ENCODE data around the gene PRKCE. TPM values are rescaled to one million over a fixed set of nuclear protein-coding genes. Genes with fewer than 3 reads are reported as not detected.
A peak's percentile ranks its signal among the peaks of the same experiment; 100 is the strongest.

Gene PRKCE
- total RNA-seq, 3 donors from 2014 or later (not counting 1 experiment from before 2014, with no cell fraction given) = 35.2 to 42.1 (median 38.6) TPM

- no peak overlapping the region for H3K27ac Mint-ChIP-seq
- Histone ChIP-seq H3K27ac (ENCODE audit: low read length) (no peak overlapping the region), H3K36me3 (ENCODE audit: control insufficient read depth, insufficient read depth, low read length) (peaks cover 8% of the 10 kb centered on the region), H3K9me3 (ENCODE audit: control insufficient read depth, insufficient read depth, low read length) (no peaks in the 10 kb centered on the region), H3K4me3 (ENCODE audit: low read length) (no peak overlapping the region), H3K27me3 (ENCODE audit: control insufficient read depth, insufficient read depth, low read length) (no peaks in the 10 kb centered on the region), H3K4me1 (ENCODE audit: control insufficient read depth, insufficient read depth, low read length) (no peaks in the 10 kb centered on the region)
- intact Hi-C loops (cut with micrococcal nuclease) = no loop called here
- no peak for ATAC-seq
- peaks cover 18 to 26% of the 10 kb centered on the region in 2 donors for H3K4me1 Mint-ChIP-seq
- no peak overlapping the region for H3K4me3 Mint-ChIP-seq
- no peak for TF ChIP-seq CTCF (IDR thresholded peaks at IDR 0.05)
- no peaks in the 10 kb centered on the region for H3K9me3 Mint-ChIP-seq
- WGBS (ENCODE audit: insufficient coverage) = no CpG with 5 or more reads among the region's 1 CpG
- DNase-seq = no peak
- no peaks in the 10 kb centered on the region for H3K27me3 Mint-ChIP-seq (ENCODE audit: low read depth in 2 of 2)
- no peaks in the 10 kb centered on the region for H3K36me3 Mint-ChIP-seq
Observed at GRCh38 chr2:45607701-45608100, 43.8 kb upstream of the PRKCE start.

DNA sequence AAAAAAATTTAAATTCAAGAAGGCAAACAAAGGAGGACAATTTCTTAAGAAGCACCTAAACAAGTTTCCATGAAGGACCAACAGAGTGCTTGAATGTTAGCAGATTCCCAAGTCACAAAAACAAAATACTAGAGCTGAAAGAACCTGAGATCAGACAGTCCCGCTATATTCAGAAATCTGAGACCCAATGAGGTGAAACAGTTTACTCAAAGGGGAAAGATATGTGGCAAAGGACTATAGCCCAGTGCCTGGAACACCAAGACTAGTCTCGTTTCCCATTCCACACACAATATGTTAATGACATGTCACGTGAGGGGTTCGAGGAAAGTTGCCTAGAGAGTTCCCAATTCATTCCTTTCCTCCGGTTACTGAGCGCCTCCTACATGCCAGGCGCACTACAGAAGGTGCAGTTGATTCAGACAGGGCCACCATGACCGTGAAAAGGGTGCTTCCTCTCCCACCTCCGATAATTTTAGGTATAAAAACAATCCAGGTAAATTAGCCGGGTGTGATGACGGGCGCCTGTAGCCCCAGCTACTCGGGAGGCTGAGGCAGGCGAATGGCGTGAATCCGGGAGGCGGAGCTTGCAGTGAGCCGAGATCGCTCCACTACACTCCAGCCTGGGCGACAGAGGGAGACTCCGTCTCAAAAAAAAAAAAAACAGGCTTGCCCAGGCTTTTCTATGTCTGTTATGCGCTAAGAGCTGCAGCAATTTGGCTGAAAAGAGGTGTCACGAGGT, 41.0 kb upstream of the PRKCE start:
- peaks cover 18 to 26% of the 10 kb centered on the region in 2 donors for H3K4me1 Mint-ChIP-seq
- no peaks in the 10 kb centered on the region for H3K9me3 Mint-ChIP-seq
- peak overlapping the region; percentile 97 for H3K4me3 Mint-ChIP-seq
- TF ChIP-seq CTCF (IDR thresholded peaks at IDR 0.05) = no peak
- peak in 1 of 2 donors; percentile 63 for DNase-seq
- peak; percentile 68 to 78 (median 74) for ATAC-seq
- H3K36me3 Mint-ChIP-seq = no peaks in the 10 kb centered on the region
- intact Hi-C loops (cut with micrococcal nuclease) = loop anchor here (5.0 kb wide), 1 partner anchor 43 kb away; no protein-coding TSS in a partner anchor
- H3K4me3 ChIP-seq (ENCODE audit: low read length) = peak overlapping the region; percentile 94
- H3K27me3 ChIP-seq (ENCODE audit: control insufficient read depth, insufficient read depth, low read length) = no peaks in the 10 kb centered on the region
- 2% methylated on average over 23 of the region's 23 CpGs for WGBS (ENCODE audit: insufficient coverage)
- no peaks in the 10 kb centered on the region for H3K4me1 ChIP-seq (ENCODE audit: control insufficient read depth, insufficient read depth, low read length)
- H3K9me3 ChIP-seq (ENCODE audit: control insufficient read depth, insufficient read depth, low read length) = no peaks in the 10 kb centered on the region
- H3K27ac Mint-ChIP-seq = peak overlapping the region; percentile 95 to 96
- no peaks in the 10 kb centered on the region for H3K27me3 Mint-ChIP-seq (ENCODE audit: low read depth in 2 of 2)
- peak overlapping the region; percentile 90 for H3K27ac ChIP-seq (ENCODE audit: low read length)
- no peaks in the 10 kb centered on the region for H3K36me3 ChIP-seq (ENCODE audit: control insufficient read depth, insufficient read depth, low read length)

DNA sequence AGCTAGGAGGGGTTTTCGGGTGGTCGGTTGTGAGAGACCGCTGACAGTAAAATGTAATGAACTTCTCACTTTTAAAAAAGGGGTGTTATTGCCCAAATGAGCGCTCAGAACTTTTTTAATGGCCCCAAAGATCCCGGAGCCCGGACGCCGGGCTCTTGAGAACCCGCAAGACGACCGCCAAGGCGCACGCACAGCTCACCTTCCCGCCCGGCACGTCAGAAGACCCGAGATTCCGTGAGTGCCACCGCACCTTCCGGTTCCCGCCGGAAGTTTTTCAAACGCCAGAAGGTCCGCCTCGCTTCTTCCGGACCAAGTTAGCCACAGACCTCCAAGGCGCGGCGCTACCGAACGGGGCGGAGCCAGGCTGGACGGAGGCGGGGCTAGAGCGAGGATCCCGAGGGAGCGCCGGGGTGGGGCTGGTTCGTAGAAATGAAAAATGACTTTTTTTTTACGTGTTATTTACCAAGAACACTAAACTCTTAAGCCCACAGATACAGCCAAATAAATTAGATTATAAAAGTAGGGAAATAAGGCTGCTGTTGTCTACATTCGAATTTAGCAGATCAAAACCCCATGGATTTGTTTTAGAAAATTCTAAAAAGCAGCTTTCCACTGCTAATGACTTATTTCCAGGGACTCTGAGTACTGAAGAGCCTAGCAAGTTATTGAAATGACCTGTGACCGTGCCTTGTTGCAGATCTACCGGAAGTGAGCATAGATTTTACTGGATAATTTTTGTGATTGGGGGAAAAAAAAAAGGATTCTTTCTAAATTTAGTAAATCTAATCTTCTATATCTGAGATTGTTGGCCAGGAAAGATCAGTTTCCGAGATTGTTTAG, 40.2 kb upstream of the PRKCE start, which contains the start of gene SRBD1:
Gene SRBD1 (minus strand): TSS at position 248 of the 840 bp plus-strand sequence. CDS start 5,826 bp downstream, outside the sequence.
- Mint-ChIP-seq H3K36me3 (no peaks in the 10 kb centered on the region), H3K9me3 (no peaks in the 10 kb centered on the region), H3K4me1 (peaks cover 18 to 26% of the 10 kb centered on the region in 2 donors), H3K27me3 (ENCODE audit: low read depth in 2 of 2) (no peaks in the 10 kb centered on the region), H3K4me3 (peak within 1 kb of the TSS; percentile 97), H3K27ac (peak within 1 kb of the TSS; percentile 95 to 96)
- ATAC-seq = peak; percentile 87 to 92 (median 89)
- H3K9me3 ChIP-seq (ENCODE audit: control insufficient read depth, insufficient read depth, low read length) = no peaks in the 10 kb centered on the region
- H3K4me3 ChIP-seq (ENCODE audit: low read length) = peak within 1 kb of the TSS; percentile 94
- WGBS (ENCODE audit: insufficient coverage) = 4% methylated on average over 37 of the region's 44 CpGs
- H3K4me1 ChIP-seq (ENCODE audit: control insufficient read depth, insufficient read depth, low read length) = no peaks in the 10 kb centered on the region
- TF ChIP-seq CTCF (IDR thresholded peaks at IDR 0.05) = no peak
- no peaks in the 10 kb centered on the region for H3K27me3 ChIP-seq (ENCODE audit: control insufficient read depth, insufficient read depth, low read length)
- intact Hi-C loops (cut with micrococcal nuclease) = loop anchor here (5.0 kb wide), 1 partner anchor 44 kb away; no protein-coding TSS in a partner anchor
- peak within 1 kb of the TSS; percentile 90 for H3K27ac ChIP-seq (ENCODE audit: low read length)
- no peaks in the 10 kb centered on the region for H3K36me3 ChIP-seq (ENCODE audit: control insufficient read depth, insufficient read depth, low read length)
- peak; percentile 77 to 93 for DNase-seq
